ENCODE measurements around the gene RMC1.

DNA sequence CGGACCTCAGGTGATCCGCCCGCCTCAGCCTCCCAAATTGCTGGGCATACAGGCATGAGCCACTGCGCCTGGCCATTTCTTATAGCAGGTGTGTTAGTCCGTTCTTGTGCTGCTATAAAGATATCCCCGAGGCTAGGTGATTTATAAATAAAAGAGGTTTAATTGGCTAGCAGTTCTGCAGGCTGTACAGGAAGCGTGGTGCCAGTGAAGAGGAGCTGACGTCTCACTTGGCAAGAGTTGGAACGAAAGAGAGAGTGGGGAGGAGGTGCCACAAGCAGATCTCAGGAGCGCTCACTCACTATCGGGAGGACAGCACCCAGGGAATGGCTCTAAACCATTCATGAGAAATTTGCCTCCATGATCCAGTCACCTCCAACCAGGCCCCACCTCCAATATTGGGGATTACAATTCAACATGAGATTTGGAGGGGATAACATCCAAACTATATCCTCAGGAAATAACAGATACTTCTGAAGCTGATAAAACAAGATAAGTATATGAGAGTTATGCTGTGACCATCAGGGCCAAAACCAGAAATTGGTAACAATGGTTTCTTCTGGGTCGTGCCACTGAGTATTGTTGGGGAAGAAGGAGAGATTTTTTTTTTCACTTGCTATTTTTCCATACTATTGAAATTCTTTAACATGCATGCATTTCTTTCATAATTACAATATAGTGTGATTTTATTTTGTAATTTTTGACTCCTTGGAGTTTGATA, 7.4 kb upstream of the RMC1 start:
- TF ChIP-seq, protein P1, sequence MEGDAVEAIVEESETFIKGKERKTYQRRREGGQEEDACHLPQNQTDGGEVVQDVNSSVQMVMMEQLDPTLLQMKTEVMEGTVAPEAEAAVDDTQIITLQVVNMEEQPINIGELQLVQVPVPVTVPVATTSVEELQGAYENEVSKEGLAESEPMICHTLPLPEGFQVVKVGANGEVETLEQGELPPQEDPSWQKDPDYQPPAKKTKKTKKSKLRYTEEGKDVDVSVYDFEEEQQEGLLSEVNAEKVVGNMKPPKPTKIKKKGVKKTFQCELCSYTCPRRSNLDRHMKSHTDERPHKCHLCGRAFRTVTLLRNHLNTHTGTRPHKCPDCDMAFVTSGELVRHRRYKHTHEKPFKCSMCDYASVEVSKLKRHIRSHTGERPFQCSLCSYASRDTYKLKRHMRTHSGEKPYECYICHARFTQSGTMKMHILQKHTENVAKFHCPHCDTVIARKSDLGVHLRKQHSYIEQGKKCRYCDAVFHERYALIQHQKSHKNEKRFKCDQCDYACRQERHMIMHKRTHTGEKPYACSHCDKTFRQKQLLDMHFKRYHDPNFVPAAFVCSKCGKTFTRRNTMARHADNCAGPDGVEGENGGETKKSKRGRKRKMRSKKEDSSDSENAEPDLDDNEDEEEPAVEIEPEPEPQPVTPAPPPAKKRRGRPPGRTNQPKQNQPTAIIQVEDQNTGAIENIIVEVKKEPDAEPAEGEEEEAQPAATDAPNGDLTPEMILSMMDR (IDR thresholded peaks at IDR 0.05), result no peak
- no peak for TF ChIP-seq POLR2AphosphoS5 (IDR thresholded peaks at IDR 0.05)
- no peak for TF ChIP-seq POLR2A (IDR thresholded peaks at IDR 0.05)

Data from sigmoid colon (tissue), 4 donors.